ENCODE results near the gene ENOX2.
A peak's percentile ranks its signal among the peaks of the same experiment; 100 is the strongest.
"Not testable (repeated sequence)": the region's sequence is repeated elsewhere in the genome, so short reads cannot be mapped to it uniquely, and the experiment has no call there.

Gene ENOX2, protein sequence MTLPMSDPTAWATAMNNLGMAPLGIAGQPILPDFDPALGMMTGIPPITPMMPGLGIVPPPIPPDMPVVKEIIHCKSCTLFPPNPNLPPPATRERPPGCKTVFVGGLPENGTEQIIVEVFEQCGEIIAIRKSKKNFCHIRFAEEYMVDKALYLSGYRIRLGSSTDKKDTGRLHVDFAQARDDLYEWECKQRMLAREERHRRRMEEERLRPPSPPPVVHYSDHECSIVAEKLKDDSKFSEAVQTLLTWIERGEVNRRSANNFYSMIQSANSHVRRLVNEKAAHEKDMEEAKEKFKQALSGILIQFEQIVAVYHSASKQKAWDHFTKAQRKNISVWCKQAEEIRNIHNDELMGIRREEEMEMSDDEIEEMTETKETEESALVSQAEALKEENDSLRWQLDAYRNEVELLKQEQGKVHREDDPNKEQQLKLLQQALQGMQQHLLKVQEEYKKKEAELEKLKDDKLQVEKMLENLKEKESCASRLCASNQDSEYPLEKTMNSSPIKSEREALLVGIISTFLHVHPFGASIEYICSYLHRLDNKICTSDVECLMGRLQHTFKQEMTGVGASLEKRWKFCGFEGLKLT

DNA sequence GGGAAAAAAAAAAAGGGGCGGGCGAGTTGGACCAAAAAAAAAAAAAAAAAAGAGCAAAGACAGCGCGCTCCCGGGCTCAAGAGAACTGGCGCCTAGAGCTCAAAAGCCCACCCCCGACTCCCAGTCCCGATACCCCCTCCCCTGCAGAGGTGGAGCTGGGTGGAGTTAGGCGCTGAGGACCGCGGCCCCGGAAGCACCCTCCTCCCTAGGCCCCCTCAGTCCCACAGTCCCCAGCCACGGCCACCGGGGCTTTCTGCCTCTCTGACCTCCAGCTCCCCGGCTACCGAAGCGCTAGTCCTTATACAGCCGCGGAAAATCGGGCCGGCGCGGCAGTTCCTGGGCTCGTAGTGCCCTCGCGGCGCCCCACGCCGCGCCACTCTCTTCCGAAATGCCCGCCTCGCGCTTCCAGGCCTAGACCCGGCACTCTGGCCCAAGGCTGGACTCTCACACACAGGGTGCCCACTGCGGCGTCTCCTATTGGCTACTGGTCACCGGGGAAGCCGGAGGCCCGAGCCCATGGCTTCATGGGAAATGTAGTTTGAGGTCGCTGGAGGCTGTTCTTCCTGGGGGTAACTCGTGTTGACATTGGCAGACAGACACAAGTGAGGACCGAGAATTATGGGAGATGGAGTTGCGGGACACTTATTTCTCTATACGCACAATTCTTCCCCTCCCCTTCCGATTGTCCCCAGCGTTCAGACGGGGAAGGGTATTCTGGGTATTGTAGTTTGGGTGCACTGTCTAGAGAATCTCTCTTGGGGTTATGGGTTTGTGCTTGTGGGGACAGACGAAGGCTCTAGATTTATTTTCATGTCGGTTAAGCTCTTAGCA lies at the start of gene ENOX2:
TSS of gene ENOX2 (minus strand) at position 427 of the 831 bp plus-strand sequence. CDS start 199,993 bp downstream, outside the sequence.
- peak; percentile 36 to 96 (median 90) for DNase-seq

DNA sequence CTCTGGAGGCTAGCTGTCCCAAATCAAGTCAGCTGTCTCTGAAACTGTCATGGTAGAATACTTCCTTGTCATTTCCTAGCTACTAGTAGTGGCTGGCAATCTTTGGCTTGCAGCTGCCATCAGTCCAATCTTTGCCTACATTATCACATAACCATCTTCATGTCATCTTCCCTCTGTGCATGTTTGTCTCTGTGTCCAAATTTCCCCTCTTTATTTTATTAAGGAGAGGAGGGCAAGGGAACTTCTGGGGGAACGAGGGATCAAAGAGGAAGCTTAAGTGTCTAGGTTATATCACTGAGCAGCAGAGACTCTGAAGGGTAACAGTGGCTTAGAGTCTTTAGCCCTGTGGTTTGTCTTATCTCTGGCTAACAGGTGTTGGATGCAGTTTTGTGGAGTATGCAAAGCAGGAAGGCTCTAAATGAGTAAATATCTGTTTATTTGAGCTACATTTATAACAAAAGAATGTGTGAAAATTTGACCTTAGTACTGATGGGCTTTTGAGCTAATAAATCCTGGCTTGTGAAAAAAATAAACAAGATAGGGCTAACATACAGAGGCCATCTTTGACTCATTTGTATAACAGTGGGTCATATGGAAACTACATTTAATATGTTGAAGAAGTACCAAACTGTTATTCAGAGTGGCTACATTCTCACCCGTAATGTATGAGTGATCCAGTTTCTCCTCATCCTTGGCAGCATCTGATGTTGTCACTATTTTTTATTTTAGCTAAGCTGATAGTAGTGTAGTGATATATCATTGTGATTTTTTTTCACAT lies 49.4 kb upstream of the ENOX2 start:
- no peak for DNase-seq

DNA sequence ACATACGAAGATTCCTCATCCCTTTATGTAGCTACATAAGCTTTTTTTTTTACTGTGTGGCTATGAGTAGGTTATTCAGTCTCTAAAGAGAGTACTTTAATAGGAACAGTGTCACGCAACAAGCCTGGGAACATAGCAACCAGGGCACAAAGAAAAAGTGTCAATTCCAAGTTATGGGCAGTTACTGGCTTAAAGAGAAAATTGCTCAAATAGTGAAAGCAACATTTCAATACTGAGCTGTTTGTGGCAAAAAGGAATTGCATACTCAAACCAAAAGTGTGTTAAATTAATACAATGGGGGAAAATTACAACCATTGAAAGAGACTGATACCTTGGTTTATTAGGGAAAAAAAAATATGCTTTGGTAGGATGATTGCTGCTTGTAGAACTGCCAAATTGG lies 41.2 kb upstream of the ENOX2 start:
- DNase-seq: no peak

DNA sequence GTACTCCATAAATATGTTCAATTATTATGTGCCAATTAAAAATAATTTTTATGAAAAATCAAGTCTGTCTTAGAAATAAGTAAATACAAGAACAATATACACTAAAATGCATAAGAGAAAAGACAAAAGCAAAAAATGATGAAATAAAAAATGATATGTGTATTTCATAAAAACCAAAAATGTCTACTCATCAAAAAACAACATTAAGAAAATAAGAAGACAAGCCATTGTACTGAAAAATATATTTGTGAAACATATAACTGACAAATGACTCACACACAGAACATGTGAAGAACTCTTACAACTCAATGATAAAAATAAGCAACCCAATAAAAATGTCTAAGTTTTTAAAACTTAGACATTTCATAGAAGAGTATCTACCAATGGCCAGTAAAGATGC lies 34.1 kb upstream of the ENOX2 start:
- DNase-seq: no peak

DNA sequence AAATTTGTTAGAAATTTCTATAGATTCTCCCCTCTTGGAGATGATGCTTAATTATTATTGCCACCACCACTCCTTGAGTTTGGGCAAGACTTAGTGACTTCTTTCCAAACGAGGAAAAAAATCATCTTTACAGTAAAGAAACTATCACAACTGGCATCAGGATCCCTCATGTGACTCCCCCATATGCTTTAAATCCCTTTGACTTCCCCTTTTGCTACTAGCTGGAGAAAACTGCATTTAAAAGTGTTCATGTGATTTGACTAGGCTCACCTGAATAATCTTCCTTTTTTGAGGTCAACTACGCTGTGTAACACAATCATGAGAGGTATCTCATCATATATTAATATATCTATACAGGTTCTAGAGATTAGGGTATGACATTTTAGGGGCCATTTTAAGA lies 30.3 kb upstream of the ENOX2 start:
- no peak for DNase-seq

DNA sequence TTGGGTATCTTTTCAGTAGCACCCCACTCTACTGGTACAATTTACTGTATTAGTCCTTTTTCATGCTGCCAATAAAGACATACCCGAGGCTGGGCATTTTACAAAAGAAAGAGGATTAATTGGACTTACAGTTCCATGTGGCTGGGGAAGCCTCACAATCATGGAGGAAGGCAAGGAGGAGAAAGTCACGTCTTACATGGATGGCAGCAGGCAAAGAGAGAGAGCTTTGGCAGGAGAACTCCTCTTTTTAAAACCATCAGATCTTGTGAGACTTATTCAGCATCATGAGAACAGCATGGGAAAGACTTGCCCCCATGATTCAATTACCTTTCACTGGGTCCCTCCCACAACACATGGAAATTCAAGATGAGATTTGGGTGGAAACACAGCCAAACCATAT lies 17.4 kb upstream of the ENOX2 start:
- DNase-seq: not testable (repeated sequence)

DNA sequence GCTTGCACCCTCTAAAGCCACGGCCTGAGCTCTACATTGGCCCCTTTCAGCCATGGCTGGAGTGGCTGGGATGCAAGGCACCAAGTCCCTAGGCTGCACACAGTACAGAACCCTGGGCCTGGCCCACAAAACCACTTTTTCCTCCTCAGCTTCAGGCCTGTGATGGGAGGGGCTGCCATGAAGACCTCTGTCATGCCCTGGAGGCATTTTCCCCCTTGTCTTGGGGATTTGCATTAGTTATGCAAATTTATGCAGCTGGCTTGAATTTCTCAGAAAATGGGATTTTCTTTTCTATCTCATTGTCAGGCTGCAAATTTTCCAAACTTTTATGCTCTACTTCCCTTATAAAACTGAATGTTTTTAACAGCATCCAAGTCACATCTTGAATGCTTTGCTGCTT lies 16.7 kb upstream of the ENOX2 start:
- not testable (repeated sequence) for DNase-seq

DNA sequence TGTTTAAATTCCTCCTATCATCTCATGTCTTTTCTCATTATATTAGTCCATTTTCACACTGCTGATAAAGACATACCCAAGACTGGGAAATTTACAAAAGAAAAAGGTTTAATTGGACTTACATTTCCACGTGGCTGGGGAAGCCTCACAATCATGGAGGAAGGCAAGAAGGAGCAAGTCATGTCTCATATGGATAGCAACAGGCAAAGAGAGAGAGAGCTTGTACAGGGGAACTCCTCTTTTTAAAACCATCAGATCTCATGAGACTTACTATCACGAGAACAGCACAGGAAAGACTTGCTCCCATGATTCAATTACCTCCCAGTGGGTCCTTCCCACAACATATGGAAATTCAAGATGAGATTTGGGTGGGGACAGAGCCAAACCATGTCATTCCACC lies 15.5 kb upstream of the ENOX2 start:
- DNase-seq: not testable (repeated sequence)

DNA sequence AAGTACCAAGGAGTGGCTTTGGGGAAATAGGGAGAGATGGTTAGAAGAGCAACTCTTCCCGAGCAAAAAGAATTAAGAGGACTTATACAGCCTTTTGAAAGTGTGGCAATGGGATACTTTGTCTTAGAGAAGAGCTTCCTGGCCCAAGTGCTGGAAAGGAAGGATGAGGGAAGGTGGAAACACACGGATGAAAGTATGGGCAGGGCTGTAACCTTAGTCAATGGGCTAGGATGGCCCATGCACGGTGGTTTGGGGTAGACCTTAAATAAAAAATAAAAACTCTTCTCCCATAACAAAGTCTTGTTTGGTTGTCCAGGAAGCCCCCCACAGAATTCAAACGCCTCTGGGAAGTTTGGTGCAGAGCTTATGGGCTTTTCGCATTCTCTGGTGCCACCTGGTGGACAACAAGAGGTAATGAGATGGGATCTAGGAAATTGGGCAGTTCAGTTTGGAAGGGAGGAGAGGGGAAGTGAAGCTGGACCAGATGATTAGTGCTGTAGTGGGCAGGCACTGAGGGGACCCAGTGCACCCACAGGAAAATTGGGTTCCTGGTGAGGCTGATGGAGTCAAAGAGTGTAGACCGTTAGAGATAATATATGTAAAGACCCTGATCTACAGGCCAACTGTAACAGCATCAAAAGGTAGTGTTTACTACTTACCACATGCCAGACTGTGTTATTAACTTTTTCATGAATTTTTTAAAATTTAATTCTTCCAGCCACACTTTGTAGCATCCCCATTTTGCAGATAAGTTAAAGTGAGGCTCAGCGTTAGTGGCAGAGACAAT lies 13.8 kb upstream of the ENOX2 start:
- DNase-seq: peak in 42 of 56 donors; percentile 0 to 59 (median 5)

DNA sequence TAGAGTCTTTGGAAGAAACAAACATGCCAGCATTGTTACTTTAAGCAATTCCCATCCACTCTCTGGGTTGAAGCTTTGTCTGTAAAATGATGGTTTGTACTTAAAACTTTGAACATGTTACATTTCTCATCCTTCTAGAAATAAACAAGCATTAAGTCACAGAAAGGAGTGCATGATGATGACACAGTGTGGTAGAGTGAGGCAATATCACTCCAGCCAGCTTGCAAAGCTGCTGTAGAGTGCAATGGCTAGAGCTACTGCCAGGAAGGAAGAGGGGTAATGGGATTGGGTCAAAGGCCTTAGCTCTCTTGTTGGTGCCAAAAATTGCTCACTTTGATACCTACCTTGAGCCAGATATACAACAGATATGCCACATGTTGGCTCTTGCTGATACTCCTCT lies 12.3 kb upstream of the ENOX2 start:
- no peak for DNase-seq

DNA sequence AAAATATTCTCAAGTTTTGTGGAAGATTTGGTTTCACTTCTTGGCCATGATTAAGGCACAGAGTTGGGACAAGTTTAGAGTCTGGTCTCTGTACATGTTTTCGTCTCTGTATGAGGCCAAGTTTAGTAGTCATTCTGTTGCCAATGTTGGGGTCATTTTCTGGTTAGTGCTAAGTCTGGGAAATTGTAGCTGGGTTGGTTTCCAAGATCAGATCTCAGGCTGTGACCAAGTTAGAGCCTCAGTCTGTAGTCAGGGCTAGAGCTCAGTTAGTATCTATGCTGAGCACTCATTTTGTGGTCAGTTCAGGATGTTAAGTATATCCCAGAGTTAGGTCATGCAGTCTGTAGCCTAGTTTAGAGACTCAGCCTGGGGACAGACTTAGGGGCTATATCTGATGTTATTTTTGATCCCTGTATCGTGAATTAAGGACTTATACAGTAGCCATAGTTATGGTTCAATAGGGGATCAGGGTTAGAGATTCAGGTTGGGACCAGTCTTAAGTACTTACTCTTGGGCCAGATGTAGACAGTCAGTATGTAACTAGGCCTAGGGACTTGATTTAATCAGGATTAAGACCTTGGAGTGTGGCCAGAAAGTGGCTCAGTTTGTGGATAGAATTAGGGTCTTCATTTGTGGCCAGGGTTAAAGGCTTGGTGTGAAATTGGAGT lies 6.6 kb upstream of the ENOX2 start:
- DNase-seq: no peak

DNA sequence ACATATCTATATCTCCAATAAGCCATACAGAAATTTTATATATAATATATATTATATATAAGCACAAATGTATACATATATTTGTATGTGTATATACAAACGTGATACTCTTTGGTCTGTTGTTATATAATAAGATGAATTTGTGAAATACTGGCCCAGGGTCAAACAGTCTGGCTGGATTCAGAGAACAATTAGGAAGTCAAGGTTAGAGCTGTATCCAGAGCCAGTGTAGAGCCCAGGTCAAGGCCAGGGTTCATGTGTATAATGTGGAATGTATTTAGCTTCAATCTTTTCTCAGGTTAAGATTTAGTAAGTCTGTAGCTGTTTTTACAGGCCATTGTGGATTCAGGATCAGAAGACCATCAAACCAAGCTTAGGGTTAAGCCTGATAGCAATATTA lies 3.8 kb upstream of the ENOX2 start:
- no peak for DNase-seq

DNA sequence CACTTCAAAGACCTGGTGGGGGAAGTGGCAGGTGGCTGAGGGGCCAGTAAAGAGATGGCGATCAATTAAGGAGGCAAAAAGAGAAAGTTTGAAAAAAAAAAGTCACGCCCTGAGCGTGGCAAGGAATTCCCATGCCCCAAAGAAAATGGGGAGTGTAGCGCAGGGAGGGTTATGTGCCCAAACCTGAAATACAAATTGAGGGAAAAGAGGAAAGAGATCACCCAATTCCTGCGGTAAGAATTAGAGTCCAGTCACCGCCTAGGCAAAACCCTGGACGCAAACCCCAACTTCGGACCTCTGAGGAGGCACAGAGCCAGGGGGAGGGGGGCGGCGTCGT lies 595 bp downstream of the ENOX2 start:
- DNase-seq: no peak

DNA sequence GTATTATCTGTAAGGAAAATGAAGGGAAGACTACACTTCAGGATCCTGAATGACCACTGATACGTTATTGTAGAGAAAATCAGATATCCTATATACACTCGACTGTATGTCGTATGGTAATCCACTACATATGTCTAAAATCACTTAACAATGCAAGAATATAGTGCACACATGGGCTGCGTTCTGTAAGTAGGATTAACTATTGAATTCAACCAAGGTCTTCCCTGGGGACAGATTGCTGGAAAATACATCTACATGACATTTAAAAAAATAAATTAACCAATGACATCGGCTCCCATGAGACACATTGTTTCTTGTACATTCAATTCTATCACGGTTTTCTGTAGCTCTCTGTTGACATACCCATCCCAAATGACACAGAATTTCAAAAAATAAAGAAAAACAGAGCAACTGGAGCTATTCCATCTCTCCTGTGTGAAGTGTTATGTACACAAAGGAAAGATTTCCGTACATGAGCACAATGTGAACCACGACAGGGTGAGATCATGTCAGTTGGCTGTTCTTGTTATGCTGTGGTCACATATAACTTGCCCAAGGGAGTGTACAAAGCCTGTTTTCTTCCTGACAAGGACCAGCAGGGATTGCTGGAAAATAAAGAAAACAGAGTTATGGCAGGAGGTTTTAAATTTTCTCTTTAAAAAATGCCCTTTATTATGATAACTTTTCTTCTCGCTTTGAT lies 6.1 kb downstream of the ENOX2 start:
- peak in 3 of 56 donors; percentile 0 for DNase-seq

DNA sequence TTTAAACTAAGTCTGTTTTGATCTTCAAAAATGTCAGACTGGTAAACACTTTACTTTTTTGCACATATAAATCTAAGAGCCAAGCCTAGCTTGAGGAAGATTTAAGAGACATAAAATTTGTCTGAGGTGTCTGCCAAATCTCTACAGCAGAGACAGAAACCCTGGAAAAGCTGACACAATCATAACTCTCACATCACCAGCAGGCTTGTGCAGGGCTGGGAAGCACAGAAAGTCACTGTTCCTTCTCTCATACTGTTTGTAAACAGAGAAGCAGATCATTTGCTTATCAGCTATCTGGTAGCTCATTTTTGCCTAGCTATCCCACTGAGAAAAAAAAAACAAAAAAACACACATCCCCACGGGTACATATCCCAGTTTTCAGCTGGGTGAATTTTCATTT lies 7.0 kb downstream of the ENOX2 start:
- peak in 8 of 56 donors; percentile 0 to 18 (median 2) for DNase-seq

DNA sequence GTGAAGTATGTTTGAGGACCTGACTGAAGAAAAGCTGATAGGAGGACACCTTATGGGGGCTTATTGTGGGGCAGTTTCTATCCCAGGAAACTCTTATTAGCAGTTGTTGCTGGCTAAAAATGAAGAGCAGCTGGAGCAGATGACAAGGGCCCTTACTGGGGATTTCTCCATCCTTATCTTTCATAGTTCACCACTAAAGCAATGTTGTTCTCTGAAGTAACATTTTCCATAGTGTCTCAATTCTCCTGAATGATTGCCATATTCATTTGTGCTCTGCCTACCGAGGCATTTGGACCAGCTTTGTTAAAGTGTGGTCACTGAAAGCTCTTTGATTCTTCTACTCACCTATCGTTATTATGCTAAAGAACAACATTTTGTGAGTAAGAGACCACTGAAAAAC lies 7.7 kb downstream of the ENOX2 start:
- DNase-seq: no peak

DNA sequence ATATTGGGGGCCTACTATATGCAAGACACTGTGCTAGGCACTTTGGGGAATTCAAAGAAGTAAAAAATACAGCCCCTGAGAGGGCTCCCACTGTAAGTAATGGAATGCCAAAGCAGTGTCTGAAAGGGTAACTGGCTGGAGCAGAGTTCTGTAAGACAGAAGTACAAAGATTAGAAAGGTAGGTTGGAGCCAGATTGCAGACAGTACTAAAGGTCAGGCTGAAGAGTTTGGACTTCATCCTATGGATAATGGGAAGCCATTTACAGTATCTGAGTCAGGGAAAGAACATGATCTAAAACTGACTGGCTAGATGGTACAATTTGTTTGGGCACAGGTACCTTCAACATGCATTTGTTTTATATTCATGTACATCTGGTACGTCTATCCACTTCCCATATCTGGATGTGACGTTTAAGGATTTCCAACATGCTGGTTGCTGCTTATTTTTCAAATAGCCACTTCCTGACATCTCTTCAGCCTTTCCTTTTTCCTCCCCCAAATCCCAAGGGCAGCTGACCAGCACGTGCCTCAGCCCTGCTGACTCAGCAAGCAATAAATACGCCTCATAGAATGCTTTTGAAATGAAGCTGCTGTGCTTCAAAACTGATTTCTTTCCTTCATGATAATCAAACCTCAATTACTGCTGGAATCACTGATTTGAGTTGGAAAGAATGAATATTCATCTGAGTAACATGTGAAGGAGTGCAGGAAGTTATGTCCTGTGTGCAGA lies 9.5 kb downstream of the ENOX2 start:
- peak in 1 of 56 donors; percentile 2 for DNase-seq

DNA sequence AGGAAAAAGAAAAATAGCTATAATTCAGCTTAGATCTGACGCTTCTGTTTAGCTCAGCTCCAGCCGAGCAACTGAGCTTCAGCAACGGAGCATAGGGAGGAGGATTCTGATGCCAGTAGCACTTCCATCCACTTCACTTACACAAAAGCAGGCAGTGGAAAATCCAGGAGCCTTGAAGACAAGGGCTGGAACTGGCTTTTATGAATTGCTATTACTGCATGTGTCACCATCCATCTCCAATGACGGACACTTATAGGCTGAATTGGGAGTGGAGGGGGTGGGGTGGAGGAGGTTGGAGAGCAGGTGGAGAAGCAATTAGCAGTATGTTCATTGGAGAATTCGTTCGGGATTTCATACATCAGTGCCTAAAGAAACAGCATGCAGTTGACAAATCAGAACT lies 15.6 kb downstream of the ENOX2 start:
- peak in 3 of 56 donors; percentile 0 to 8 (median 0) for DNase-seq

DNA sequence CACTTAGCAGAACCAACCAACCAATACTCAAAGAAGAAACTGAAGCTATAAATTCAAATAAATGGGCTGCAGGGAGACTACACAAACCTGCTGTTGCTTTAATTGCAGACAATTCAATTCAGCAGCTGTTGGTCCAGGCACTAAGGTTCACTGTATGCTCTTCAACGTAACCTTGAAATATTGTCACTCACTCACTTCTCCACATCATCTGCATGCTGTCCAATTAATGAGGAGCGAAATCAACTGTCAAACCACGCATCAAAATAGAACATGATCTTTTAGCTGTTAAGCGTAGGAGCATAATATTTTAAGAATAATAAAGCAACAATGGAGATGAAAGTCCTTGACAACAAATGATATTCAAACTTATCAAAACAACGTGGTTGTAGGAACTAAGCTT lies 17.0 kb downstream of the ENOX2 start:
- DNase-seq: no peak
